Fibroblast of lung (primary cell): Measurements from ENCODE around the gene COL4A2.

Source experiments
- CTCF ChIP-seq, 2 donors: IDR thresholded peaks in 1 of 2; conservative IDR thresholded peaks in 1 of 2; 1 replicate in 1 of 2; 2 replicates in 1 of 2; pipeline ENCODE4 v1.5.1; 2011 to 2012; ENCODE audit warnings: low read length in 2 of 2, control low read depth in 1 of 2, inconsistent platforms in 1 of 2, low read depth in 1 of 2, mild to moderate bottlenecking in 1 of 2
- EZH2 ChIP-seq: IDR thresholded peaks from 2 replicates; pipeline ENCODE4 v1.5.1; 2012; ENCODE audit warnings: low read length, control low read depth, mild to moderate bottlenecking; ENCODE audit errors: missing control alignments

GRCh38 chr13:110263404-110263803, 43.7 kb upstream of the COL4A2 start:
- TF ChIP-seq CTCF (conservative IDR thresholded peaks at IDR 0.05 in 1 of 2, IDR thresholded peaks at IDR 0.05 in 1 of 2; ENCODE audit: low read depth in 1 of 2, low read length in 2 of 2) (no peak), EZH2 (no peak)
